HL-60 (cell line): ENCODE results near the gene OR7C1.

Source experiments
- DNase-seq, 2 experiments: peaks; one replicate each; pipeline ENCODE4 v3.0.0-alpha.2; 2010 to 2020; ENCODE audit warnings: low read depth in 1 of 2, low spot score in 1 of 2
- H3K27ac ChIP-seq: fragments of 250-450 bp; sonication (Bioruptor Pico); replicated peaks from 2 replicates; pipeline ENCODE4 v1.5.1; 2020; ENCODE audit warnings: mild to moderate bottlenecking, moderate library complexity
- H3K27me3 ChIP-seq: fragments of 250-450 bp; sonication (Bioruptor Pico); 2 replicates; pipeline ENCODE4 v1.5.1; 2021; ENCODE audit warnings: mild to moderate bottlenecking, moderate library complexity; ENCODE audit not compliant: insufficient read depth, poor library complexity, severe bottlenecking
- H3K4me3 ChIP-seq: replicated peaks from 2 replicates; pipeline ENCODE4 v1.5.1; 2011; ENCODE audit warnings: mild to moderate bottlenecking, control low read depth, low read length; ENCODE audit not compliant: insufficient read depth
- GABPA ChIP-seq: IDR thresholded peaks from 2 replicates; pipeline ENCODE4 v1.6.1; 2012; ENCODE audit warnings: low read depth
- POLR2AphosphoS5 ChIP-seq: IDR thresholded peaks from 2 replicates; pipeline ENCODE4 v1.6.1; 2012; ENCODE audit warnings: low read depth
- REST ChIP-seq: IDR thresholded peaks from 2 replicates; pipeline ENCODE4 v1.6.1; 2012; ENCODE audit warnings: low read depth; ENCODE audit not compliant: insufficient replicate concordance
- SPI1 ChIP-seq: IDR thresholded peaks from 2 replicates; pipeline ENCODE4 v1.6.1; 2012; ENCODE audit warnings: low read depth, mild to moderate bottlenecking, borderline replicate concordance
- TF ChIP-seq, protein P1 (sequence below): IDR thresholded peaks from one replicate; pipeline ENCODE4 v1.5.1; 2011; ENCODE audit warnings: low read length, control low read depth, inconsistent platforms; ENCODE audit not compliant: insufficient read depth

The OR7C1 gene

GRCh38 chr19:14848822-14849221 lies 13.8 kb upstream of the OR7C1 start, which contains the start of gene OR7A10:
Gene OR7A10, minus strand, starts transcription at chr19:14848922. Its CDS starts 7,045 bp downstream, at chr19:14841877.
- TF ChIP-seq REST (no peak), GABPA (no peak), SPI1 (no peak), POLR2AphosphoS5 (no peak)
- TF ChIP-seq, protein P1, sequence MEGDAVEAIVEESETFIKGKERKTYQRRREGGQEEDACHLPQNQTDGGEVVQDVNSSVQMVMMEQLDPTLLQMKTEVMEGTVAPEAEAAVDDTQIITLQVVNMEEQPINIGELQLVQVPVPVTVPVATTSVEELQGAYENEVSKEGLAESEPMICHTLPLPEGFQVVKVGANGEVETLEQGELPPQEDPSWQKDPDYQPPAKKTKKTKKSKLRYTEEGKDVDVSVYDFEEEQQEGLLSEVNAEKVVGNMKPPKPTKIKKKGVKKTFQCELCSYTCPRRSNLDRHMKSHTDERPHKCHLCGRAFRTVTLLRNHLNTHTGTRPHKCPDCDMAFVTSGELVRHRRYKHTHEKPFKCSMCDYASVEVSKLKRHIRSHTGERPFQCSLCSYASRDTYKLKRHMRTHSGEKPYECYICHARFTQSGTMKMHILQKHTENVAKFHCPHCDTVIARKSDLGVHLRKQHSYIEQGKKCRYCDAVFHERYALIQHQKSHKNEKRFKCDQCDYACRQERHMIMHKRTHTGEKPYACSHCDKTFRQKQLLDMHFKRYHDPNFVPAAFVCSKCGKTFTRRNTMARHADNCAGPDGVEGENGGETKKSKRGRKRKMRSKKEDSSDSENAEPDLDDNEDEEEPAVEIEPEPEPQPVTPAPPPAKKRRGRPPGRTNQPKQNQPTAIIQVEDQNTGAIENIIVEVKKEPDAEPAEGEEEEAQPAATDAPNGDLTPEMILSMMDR: no peak
- Histone ChIP-seq H3K4me3 (no peak within 1 kb of the TSS), H3K27ac (no peak within 1 kb of the TSS), H3K27me3 (peaks cover 10% of the 10 kb centered on the region)
- no peak for DNase-seq

GRCh38 chr19:14843578-14843977 lies 8.6 kb upstream of the OR7C1 start:
- peaks cover 3% of the 10 kb centered on the region for H3K27me3 ChIP-seq
- H3K27ac ChIP-seq: no peak overlapping the region
- TF ChIP-seq, protein P1: no peak
- no peak for TF ChIP-seq POLR2AphosphoS5
- TF ChIP-seq SPI1: no peak
- TF ChIP-seq REST: no peak
- TF ChIP-seq GABPA: no peak
- DNase-seq: no peak
- no peak overlapping the region for H3K4me3 ChIP-seq

DNA sequence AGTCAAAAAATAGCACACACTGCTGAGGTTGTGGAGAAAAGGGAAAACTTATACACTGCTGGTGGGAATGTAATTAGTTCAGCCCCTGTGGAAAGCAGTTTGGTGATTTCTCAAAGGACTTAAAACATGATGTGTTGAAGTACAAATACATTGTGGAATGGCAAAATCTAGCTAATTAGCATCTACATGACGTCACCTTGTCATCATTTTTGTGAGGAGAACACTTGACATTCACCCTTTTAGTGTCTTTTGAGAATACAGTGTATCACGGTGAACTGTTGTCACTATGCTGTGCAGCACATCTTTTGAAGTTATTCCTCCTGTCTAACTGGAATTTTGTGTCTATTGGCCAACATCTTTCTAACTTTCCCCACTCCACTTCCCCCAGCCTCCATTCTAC lies 8.2 kb upstream of the OR7C1 start:
- no peak overlapping the region for H3K4me3 ChIP-seq
- no peak overlapping the region for H3K27ac ChIP-seq
- no peaks in the 10 kb centered on the region for H3K27me3 ChIP-seq
- no peak for DNase-seq
- TF ChIP-seq GABPA: no peak
- no peak for TF ChIP-seq SPI1
- TF ChIP-seq REST: no peak
- TF ChIP-seq POLR2AphosphoS5: no peak
- TF ChIP-seq, protein P1: no peak
